ENCODE measurements around the gene CEP112.

GRCh38 chr17:66169839-66170238 lies 22.1 kb downstream of the CEP112 start:
- TF ChIP-seq CTCF (IDR thresholded peaks at IDR 0.05) (no peak), ZFX (IDR thresholded peaks at IDR 0.05; ENCODE audit: borderline replicate concordance) (no peak)
